Endothelial cell of hepatic sinusoid (primary cell): ENCODE measurements around the gene GPR87.

ENCODE experiments used
- in situ Hi-C: cut with HindIII; loops from 2 replicates; pipeline ENCODE4 v1.10.0; 2017; ENCODE audit warnings: low sequenced_read_pairs

GPR87 gene

DNA sequence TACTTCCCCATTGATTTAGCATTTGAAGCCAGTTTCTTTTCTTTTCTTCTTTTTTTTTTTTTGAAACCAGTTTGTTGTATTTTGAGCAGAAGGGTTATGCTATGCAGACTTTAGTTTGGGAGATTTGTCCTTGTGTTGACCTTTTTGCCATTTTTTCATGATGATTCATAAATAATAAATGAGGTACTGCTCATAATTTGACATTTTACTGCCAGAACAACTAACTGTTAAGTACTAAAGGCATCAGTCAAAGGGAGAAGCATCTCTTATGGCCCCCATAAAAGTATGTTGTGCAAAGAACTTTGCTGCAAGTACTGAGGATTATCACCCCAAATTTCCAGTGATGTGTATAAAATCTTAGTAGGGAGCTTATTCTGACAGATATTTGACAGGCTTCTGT is 1.7 kb upstream of the GPR87 start:
- in situ Hi-C loops = no loop called here

DNA sequence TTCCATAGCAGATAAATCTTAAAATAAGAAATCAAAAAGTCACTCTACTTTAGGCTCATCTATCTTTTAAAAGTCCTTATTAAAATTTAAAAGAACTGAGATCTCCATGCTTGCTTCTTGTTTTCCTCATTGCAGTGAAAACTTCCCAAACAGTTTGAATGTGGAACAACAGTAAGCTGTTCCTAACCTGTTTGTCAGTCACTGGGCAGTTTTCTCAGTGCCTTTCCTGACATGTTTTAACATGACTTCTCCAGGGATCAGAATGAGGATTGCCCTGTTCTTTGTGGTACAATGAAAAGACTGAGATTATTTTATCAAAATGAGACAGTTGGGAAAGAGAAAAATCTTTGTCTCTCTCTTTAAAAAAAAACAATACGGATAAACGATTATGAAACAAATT is 774 bp downstream of the GPR87 start:
- in situ Hi-C loops = no loop called here

DNA sequence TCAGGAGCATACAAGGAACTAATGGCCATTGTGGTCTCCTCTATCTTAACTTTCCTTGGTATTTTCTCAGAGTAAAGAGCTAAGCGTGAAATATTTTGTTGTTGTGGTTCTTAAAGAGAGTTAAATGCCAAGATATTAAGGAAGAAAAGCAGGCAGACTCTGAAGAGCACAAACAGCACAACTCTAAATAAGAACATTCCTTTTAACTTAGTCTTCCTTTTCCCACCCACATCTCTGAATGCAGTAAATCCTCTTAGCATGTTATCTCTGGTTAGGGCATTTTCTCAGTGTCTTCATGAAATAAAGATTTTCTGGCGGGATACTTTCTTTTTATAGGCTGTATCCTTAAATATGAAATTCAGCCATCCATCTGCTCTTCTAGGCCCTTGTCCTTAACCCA is 1.5 kb downstream of the GPR87 start:
- in situ Hi-C loops = no loop called here

DNA sequence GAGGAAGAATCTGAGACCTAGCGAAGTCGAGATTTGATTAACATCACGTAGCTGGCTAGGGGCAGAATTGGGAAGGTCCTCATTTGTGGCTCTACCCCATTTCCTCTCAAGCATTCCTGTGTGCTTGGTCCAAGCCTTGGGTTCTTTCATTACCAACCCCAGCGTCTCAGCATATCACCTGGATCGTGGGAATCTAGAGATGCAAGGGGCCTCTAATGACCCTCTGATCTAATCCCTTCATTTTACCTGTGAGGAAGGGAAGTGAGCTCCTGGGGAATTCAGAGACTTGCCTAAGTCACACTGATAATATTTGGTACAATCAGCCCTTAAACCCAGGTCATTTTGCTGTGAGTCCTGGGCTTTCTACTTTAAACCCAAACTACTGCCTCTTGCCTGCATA is 2.0 kb downstream of the GPR87 start:
- in situ Hi-C loops = no loop called here

DNA sequence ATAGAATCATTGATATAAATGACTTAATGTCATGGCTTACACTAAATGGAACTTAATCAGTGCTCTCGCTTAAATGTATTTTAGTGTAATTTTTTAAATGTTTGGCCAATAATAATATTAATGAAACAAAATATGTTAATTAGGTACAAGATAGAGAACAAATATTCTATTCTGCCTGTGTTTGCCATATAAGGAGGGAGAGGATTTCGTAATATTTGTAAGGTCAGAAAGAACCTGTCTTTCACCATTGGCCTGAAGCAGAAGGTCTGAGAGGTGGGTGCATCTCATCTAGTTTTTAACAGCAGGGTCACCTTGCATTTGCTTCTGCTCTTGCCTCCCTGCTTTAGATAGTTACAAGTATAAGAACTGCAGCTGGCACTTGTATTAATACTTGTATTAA is 2.5 kb downstream of the GPR87 start:
- in situ Hi-C loops = no loop called here

DNA sequence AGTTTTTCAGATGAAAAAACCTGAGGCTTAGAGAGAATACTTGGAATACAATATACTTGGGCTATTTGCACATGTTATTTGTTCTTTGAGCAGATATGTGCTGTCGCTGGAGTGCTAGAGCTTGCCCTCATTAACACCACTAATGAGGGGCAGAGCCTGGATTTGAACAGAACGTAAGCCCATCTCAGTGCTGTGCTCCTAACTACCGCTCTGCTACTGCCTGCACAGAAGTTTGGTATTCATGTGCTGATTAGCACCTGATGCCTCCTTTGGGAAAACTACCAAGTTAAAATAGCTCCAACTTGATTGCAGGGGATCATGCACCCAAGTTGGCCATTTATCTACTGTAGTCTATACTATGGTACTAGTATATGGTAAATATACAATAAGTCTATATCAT is 3.6 kb downstream of the GPR87 start:
- in situ Hi-C loops = no loop called here

DNA sequence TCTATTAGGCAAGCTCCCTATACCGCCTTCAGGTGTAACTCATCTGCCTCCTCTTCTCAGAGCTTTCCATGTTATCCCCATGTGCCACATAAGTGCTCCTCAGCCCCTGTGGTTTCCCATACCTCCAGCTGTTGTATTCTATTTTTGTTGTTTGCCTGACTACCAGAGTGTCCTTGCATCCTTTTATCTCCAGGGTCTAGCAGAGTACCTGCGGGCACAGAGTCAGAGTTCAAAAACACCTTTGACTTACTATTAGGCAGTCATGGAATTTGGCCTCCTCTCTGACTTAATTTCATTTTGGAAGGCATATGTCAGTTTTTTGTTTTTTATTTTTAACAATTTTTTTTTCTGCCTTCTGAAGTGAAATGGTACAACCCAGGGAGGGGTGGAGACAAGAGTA is 7.1 kb downstream of the GPR87 start:
- in situ Hi-C loops = no loop called here

DNA sequence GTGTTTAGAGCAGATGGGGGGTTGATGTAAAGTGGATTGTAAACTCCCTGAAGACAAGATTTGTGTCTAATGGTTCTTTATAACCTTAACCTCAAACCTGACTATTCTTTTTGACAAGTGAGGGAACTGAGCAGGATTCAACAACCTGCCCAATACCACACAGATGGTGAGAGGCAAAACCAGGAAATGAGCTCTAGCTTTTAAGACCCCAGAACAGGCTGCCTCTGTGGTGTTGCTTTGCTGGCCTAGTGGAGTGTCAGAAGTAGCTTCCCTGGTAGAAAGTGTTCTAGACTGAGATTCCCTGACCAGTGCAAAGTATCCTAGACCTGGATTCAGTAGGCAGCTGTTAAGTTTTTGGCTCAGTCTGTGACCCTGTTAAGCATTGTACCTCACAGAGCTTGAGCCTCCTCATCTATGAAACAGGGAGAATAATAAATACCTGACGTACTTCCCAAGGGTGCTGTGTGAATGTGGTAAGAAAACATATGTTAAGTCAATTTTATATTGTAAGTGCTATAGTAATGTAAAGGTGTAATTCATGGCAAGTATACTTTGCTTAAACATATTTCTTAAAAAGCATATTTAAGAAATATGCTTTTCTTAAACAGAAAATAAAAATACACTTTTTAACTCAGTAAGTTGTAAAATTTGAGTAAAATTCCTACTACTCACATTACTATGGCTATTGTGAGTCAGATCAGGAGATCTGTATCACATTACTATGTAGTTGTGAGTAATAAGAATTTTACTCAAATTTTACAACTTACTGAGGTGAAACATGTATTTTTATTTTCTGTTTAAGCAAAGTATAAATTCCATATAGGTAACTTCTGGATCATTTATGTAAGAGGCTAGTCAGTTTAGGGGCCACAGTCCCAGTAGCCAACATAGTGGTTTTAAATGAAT is 8.8 kb downstream of the GPR87 start:
- in situ Hi-C loops = no loop called here

DNA sequence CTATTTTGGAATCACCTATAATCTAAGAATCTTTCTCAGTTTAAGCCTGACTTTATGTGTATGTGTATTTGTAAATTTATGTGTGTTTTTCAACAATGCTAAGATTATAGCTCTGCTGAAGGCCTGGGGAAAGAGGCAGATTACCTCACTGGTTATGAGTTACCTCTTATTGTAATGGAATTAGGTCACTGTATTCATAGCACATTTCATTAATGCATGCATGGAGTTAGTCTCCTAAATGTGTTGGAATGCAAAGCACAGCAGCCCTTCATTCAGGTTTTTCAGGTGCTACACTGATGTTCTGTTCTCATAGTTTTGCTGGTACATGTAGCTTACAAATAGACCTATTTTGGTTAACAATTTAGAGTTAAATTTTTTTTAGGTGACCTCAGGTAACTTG is 9.5 kb downstream of the GPR87 start:
- in situ Hi-C loops = no loop called here

DNA sequence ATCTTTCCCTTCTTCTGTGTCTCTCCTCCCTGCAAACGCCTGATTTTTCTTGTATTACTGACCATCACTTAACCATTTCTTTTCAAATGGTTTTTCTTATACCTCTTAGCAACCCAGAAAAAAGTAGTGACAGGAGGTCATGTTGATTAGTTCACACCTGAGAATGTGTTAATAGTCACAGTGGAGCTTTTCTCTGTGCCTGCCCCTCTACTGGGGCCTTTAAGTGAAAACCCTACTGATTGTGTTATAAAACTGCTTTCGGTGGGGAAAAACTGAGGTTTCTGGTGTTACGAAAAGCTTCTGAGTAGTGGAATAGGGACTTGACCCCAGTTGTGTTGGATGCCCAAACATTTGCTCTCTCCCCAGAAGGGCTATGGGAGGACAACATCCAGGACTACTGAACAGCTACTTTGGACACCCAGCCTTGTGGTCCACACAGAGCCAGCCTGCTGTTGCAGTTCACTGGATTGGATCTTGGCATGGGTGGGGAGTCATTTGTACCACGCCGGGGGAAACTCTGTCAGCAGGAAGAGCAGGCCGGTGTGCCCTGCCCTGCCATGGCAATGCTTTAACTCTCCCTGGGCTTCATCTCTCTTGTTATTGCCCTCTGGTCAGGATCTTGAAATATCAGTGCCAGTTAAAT is 10.3 kb downstream of the GPR87 start:
- in situ Hi-C loops = no loop called here

DNA sequence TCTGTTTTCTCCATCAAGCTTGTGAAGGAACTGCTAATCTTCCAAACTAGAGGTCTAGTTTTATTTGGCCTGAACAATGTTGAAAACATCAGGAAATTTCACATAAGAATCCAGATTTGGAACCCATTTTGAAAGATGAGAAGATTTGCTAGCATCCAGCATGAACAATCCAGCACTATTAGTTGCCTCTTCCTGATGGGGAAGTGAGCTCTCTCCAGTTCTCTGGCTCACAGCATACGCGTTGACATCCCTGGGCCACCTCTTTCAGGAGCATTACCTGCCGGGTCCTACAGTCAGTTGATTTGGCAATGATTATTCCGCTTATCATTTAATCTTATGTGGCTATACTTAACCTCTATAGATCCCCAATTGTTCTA is 10.9 kb downstream of the GPR87 start:
- in situ Hi-C loops = no loop called here

DNA sequence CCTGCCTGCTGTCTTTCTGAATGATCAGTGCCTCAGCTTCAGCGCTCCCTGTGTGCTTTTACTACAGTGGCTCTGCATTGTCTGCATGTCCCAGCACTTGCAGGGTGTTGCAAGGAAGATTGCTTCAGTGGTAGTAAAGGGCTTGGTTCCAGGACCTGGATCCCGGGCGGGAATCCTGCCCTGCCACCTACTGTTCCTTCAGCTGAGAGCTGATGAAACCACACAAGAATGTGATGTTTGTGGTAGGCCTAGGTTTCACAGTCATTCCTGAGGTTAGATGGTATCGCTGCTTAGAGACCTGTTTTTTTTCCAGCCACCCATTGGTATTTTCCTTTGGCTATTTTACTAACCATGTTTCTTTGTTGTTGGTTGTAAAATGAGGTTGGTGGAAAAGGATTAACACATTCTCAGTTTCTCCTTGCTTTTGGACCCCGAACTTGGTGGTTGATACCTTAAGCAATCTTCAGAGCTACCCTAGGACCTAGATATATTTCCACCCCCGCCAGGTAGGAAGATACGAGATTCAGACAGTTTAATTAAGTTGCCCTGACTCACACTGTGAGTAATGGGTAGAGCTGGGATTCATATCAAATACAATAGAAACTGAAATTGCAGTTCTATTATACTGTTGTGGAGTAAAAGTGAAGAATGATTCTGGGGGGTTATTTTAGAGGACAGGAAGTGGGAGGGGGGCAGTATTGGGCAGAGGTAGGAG is 11.4 kb downstream of the GPR87 start:
- in situ Hi-C loops = no loop called here

DNA sequence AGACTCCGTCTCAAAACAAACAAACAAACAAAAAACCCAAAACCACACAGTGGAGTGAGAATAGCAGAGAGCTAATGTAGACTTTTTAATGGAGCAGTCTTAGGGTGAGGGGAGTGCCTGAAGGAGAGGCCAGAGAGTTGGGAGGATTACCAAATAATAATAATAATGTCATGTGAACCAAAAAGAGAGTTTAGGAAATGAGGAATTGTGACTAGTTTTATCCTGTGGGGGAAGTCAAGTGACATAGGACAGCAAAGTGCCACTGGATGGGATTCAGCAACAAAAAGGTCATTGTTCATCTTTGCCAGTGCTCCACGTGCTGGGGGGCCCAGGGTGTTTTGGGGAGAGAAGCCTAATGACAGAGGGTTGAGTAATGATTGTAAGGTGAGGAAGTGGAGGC is 12.9 kb downstream of the GPR87 start:
- in situ Hi-C loops = no loop called here

DNA sequence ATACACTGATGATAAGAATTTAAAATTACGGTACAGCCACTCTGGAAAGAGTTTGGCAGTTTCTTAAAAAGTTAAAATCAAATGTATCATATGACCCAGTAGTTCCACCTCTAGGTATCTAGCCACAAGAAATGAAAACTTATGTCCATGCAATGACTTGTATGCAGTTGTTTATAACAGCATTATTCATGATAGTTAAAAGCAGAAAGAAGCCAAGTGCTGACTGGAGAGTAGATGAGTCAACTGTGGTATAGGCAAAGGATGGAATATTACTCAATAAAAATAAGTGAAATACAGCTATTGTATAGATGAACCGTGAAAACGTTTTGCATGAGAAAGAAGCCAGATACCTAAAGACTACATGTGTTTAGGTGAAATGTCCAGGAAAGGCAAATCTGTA is 14.8 kb downstream of the GPR87 start:
- in situ Hi-C loops = no loop called here

DNA sequence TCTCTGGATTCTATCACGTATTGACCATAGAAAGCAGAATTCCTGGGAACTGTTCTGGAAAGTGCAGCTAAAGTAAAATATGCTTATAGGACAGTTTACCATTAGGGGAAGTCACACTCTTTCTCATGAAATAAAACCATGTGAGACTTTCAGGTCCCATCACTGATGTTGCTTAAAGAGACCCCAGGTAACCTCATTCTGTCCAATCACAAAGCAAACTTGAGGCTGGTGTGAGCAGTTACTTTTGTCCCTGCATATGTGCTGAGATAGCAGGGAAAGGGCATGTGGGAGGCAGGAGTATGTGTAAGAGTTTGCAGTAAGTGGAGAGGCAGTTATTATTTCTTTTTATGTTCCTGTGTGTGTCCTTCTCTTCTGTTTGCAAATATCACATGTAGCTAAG is 16.1 kb downstream of the GPR87 start:
- in situ Hi-C loops = no loop called here

DNA sequence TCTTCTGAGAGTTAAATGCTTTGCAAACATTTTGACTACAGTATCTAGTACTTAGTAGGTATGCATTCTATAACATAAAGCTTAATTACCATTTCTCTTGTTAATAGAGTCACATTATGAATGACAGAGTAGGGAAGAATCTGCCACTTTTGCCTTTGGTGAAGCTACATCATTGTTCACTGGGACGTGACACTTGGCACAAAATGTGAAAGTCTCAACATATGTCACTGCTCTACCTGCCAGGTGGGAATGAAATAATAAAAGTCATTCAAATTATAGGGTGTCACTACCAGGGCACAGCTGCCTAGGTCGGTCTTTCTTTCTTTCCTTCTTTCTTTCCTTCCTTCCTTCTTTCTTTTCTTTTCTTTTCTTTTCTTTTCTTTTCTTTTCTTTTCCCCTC is 17.6 kb downstream of the GPR87 start:
- in situ Hi-C loops = no loop called here

DNA sequence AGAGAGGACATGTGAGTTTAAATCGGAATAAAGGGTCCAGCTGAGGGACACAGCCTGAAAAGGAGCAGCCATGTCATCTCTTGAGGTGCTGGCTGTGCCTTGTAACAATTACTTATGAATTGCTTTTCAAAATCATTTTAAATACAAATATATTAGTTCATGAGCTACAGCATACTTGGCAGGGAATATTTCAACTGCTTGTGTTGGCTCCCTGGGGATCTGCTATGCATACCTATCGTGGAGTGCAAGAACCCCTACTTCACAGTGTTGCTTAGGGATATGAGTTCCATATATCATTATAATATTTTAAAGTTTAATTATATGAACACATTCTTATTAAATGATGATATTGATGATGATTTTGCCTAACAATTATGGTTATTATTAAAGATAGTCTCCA is 19.2 kb downstream of the GPR87 start:
- in situ Hi-C loops = no loop called here

DNA sequence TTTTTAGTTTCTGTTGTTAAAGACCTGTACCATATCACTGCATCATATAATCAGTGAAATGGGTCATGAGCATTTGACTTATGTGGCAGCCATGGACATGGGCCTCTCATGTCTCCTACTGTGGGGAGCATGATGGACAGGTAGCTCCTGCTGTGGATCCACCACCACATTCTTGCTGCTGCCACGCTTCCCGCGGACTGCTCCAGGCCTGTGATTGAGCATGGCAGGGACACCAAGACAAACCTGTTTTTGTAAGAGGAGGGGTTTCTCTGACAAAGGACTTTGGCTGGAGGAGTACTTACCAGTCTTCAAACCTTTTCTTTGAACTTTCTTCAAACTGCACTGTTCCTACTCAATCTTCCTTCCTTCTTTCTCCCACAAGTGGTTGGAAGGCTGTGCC is 20.4 kb downstream of the GPR87 start:
- in situ Hi-C loops = no loop called here

DNA sequence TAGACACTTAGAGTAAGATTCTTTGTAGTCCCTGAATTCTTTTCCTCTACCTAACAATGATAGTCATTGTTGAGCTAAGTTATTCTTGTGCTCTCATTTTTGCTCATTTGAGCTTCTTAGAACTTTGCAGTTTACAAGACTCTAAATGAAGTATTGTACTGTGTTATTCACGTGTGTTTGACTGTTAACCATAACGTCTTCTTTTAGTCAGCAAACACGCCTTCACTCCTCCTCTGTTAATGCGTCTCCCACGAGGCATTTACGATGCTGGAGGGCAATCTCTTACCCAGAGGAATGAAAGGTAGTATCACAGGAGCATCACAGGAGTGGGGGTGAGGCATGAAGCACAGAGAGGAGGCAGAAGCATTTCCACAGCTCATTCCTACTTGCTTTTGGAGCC is 23.5 kb downstream of the GPR87 start:
- in situ Hi-C loops = no loop called here

DNA sequence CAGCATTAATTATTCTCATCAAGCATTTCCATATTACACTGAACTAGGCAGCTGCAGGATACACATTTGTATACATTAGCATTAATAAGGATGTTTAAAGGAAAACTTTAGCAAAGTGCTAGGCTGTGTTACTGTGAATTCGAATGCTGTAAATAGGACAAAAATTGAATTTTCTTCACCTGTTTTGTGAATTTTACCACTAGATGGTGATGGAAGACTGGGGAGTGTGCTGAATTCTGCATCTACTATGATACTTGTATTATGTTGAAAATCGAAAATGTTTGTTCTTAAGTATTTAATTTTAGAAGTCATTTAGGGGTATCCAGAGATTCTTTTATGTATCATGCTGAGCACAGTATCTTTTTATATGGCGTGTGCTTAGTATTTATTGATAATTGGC is 25.9 kb downstream of the GPR87 start:
- in situ Hi-C loops = no loop called here

DNA sequence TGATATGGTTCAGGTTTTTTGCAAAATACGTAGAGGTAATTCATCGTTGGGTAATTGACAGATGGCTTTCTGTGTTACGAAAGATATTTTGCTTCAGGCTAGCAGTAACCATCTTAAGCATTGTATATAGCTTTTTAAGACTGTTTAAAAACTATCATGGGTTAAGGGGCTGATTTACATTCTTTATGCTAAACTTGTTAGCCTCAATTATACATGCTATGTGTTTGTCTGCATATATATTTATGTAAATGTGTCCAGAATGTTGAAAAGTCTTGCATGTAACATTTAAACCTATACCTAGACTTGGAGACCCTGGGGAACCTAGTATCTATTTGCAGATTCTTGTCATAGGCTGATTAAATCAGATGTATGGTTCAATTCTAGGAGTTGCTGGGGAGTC is 27.2 kb downstream of the GPR87 start:
- in situ Hi-C loops = no loop called here

DNA sequence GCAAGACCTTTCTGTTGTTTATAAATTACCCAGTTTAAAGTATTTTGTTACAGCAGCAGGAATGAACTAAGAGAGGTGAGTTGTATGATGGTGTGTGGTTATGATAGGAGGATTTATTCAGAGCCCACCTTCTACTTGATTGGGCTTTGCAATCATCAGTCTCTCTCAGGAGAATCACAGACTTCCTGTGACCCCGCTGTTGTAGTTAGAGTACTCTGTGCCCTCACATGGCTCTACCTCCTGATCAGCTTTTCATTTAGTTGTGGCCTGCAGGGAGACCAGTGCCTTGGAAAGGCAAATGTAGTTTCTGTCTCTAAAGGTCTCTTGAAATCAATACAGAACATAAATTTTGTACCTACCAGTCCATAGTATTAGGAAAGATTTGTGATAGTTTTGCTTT is 30.7 kb downstream of the GPR87 start:
- in situ Hi-C loops = no loop called here
